CMK (cell line): Measurements from ENCODE around the gene SYP.
"Not testable (repeated sequence)": the region's sequence is repeated elsewhere in the genome, so short reads cannot be mapped to it uniquely, and the experiment has no call there.

ENCODE experiments used
- DNase-seq: peaks from one replicate; pipeline ENCODE4 v3.0.0-alpha.2; 2010; ENCODE audit warnings: low read depth

The SYP gene

DNA sequence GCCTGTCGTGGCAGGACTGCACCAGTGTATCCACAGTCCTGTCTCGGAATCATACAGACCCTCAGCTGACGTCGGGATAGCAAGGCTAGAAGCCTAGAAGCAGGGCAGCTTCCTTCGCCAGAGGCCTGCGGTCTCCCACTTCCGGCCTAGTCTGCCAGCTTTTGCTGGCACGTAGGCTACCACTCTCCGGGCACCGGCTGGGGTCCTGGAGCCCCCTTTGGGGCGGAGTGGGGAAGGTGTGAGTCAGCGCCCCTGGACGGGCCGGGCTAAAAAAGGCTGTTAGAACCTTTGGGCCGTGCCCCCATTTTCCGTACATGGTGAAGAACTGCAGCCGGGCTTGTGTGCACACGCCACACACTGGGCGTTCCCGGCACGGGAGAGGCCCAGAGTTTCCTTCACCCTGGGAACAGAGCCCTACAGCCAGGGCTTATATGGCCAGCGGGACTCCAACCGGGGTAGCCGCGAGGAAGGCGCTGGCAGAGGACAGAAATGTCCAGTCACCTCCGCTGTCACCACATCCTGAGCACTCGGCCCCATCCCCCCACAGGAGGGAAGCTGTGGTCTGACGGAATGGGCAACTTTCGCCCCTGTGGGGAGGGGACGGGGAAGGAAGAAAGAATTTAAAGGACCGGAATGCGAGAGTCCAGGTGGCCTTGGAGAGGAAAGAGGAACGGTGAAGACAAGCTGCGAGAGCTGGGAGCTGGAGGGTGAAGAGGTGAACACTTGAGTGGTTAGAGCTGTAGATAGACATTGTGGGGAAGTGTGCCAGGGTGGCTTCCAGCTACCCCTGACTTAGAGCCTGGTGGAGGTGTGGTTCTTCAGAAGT, 32.9 kb downstream of the SYP start:
- peak; percentile 85 for DNase-seq

DNA sequence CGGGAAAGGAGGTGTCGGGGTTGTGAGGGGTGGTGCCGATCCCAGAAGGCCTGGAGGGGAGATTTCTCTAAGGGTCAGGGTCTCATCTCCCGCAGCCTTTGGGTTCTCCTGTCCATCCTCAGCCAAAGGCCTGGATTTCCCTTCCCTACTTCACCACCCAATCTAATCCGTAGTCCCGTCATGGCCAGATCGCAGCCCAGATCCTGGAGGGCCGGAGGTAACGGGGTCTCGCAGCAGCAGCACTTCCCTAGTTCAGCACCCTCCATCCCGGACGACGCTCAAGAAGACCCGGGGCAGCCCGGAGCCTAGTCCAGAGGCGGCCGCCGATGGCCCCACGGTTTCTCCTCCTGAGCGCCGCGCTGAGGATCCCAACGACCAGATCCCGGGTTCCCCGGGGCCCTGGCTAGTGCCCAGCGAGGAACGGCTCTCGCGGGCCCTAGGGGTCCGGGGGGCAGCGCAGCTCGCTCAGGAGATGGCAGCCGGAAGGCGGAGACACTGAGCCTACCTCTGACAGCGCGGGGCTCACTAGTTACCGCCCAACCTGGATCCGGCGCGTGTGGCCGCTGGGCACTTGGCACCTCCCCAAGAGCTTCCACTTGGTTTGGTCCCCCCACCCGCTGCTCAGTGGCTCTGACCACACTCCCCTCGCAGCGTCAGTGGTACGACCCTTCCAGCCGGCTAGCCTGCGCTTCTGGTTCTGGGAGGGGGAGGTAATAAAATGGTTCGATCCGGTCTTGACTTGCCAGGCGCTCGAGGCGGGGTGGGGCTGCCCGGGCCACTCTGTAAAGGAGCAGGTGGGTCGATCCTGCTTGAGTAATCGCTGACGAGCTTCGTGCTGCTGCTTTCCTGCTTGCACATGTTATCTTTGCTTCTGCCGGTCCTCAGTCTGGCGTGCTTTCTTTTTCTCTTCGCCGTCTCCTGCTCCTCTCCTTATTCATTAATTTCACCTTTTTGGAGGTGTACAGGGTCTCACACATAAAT, 33.8 kb downstream of the SYP start:
- peak; percentile 97 for DNase-seq

DNA sequence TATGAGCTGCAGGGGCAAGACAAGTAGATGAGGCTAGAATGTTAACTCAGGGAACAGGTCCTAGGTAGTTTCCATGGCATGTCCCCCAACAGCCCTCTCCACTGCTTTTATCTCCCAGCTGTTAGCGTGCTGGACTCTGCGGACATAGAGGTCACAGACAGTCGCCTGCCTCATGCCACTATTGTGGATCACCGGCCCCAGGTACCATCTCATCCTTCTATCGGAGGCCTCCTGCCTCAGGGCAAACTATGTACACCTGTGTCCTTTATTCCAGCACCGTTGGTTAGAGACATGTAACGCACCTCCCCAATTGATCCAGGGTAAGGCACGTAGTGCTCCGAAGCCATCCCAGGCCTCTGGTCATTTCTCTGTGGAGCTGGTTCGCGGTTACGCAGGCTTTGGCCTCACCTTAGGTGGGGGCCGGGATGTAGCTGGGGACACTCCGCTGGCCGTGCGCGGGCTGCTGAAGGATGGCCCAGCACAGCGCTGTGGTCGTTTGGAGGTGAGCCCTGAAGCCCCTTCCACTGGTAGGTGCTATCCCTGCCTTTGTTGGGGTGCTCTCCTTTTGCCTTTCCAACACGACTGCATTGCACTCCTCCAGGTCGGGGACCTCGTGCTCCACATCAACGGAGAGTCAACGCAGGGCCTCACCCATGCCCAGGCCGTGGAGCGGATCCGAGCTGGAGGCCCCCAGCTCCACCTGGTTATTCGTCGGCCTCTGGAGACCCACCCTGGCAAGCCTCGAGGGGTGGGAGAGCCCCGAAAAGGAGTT, 35.2 kb downstream of the SYP start:
- no peak for DNase-seq

DNA sequence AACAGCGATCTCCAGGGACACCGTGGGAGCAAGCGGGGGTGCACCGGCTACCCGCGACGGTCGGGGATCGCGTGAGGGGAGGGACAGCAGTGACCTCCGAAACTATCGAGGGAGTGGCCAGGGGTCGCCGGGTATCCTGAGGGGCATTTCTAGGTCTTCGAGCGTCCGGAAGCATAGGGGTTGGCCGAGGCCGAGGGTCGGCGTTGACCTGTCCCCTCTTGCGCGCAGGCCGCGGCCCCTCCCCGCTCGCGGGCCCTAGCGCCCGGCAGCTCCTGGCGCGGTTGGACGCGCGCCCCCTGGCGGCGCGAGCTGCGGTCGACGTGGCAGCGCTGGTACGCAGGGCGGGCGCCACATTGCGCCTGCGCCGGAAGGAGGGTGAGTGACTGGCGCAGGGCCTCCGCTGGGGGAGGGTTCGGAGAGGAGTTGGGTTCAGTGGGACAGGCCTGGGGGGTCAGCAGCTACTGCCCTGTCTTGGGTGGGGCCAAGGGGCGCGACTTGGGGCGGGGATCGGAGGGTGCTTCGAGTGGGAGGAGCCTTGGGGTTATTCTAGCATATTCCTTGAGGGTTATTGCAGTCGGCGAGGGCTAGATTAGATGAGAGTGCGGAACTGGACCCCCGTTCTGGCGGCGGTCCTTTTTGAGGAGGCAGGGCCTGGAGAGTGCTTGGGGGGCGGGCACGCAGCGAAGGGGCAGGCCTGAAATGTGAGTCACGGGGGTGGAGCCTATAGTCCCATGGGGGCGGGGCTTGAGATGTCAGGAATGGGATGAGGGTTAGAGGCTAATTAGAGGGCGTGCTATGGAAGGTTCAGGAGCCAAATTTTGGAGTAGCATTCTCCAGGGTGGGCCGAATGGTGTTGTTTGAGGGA, 36.2 kb downstream of the SYP start:
- peak; percentile 91 for DNase-seq

DNA sequence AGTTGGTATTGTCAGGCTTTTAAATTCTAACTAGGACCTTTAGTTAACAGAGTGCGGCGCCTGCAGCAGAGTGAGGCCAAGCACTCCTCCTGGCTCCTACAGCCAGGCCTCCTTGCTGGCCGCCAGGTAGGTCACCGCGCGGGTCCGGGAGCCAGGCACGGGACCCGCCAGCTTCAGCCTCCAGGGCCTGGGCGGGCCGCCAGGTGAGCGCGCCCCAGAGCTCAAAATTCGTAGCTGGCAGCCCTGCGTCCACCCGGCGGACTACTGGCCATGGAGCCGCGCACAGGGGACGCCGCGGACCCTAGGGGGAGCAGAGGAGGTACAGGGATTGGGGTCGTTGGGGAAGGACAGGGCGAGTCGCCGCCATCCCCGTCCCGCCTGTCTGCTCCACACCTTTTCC, 37.4 kb downstream of the SYP start, which contains the start of gene MAGIX:
TSS of gene MAGIX (plus strand) at position 139 of the 400 bp plus-strand sequence. CDS start at position 271, 132 bp downstream.
- no peak for DNase-seq

DNA sequence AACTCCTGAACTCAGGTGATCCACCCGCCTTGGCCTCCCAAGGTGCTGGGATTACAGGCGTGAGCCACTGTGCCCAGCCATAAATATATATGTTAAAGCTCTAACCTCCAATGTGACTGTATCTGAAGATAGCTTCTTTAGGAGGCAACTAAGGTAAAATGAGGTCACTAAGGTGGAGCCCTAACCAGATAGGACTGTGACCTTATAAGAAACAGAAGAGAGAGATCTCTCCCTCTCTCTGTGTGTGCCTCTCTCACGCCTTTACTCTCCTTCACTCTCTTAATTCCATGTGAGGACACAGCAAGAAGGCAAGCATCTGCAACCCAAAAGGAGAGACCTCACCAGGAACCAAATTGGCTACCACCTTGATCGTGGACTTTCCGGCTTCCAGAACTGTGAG, 38.4 kb downstream of the SYP start:
- no peak for DNase-seq

DNA sequence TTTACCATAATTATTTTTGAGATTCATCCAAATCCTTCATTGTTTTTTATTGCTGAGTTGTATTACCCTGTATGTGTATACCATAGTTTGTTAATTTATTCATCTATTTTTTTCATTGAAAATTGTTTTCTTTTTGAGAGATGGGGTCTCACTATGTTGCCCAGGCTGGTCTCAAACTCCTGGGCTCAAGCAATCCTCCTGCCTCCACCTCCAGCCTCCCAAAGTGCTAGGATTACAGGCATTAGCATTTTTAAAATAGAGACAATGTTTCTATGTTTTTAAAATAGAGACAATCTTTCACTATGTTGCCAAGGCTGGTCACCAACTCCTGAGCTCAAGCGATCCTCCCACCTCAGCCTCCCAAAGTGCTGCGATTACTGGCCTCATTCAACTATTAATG, 39.1 kb downstream of the SYP start:
- DNase-seq = no peak

DNA sequence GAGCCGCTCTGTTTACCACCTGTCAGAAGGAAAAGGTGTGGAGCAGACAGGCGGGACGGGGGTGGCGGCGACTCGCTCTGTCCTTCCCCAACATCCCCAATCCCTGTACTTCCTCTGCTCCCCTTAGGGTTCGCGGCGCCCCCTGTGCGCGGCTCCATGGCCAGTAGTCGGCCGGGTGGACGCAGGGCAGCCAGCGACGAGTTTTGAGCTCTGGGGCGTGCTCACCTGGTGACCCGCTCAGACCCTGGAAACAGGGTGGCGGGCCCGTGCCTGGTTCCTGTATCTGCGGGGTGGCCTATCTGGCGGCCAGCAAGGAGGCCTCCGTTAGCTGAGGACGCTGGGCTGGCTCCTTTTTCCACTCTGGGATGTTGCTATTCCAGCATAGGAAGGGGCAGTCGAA, 42.8 kb downstream of the SYP start:
- no peak for DNase-seq

DNA sequence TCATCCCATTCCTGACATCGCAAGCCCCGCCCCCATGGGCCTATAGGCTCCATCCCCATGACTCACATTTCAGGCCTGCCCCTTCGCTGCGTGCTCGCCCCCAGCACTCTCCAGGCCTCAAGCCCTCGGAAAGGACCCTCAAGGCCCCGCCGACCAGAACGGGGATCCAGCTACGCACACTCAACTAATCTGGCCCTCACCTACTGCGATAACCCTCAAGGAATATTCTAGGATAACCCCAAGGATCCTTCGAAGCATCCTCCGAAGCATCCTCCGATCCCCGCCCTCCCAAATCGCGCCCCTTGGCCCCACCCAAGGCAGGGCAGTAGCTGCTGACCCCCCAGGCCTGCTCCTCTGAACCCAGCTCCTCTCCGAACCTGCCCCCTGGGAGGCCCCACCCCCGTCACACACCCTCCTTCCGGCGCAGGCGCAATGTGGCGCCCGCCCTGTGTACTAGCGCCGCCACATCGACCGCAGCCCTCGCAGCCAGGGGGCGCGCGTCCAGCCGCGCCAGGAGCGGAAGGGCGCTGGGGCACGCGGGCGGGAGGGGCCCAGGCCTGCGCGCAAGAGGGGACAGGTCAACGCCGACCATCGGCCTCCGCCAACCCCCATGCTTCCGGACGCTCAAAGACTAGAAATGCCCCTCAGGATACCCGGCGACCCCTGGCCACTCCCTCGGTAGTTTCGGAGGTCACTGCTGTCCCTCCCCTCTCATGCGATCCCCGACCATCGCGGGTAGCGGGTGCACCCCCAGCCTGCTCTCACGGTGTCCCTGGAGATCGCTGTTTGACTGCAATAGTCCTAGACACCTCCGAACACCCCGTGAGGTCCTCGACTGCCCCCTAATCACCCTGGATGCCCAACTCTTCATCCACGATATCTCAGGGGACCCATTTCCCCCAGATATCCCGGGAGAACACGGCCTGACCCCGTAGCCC, 43.8 kb downstream of the SYP start:
- DNase-seq = peak; percentile 86

DNA sequence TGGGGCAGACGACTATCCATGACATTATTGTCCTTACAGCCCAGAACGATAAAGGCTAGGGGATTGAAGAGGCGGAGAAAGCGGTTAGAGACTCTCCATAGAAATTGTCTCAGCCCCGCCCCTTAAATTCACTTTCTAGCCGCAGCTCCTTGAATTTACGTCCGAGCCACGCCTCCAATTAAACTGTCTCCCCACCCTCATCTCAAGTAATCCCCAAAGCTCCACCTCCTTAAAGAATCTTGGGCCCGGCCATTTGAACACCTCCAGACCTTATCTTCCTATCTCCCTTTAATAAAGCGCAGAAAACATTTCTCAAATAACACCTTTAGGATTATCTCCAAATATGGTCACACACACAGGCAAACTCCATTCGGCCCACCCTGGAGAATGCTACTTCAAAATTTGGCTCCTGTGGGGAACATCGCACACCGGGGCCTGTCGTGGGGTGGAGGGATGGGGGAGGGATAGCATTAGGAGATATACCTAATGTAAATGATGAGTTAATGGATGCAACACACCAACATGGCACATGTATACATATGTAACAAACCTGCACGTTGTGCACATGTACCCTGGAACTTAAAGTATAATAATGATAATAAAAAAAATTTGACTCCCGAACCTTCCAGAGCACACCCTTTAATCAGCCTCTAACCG, 44.6 kb downstream of the SYP start:
- DNase-seq = peak; percentile 82

DNA sequence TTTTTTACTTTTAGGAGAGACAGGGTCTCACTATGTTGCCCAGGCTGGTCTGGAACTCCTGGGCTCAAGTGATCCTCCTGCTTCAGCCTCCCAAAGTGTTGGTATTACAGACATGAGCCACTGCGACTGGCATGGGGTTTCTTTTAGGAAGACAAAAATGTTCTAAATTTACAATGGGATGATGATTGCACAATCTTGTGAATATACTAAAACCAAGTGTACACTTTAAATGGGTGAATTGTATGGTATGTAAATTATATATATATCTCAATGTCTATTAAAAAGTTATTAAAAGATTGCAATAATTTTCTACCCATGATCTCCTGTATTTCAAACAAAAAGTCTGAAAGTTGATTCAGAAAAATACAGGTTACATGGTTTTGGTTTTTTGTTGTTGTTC, 46.5 kb downstream of the SYP start:
- no peak for DNase-seq

DNA sequence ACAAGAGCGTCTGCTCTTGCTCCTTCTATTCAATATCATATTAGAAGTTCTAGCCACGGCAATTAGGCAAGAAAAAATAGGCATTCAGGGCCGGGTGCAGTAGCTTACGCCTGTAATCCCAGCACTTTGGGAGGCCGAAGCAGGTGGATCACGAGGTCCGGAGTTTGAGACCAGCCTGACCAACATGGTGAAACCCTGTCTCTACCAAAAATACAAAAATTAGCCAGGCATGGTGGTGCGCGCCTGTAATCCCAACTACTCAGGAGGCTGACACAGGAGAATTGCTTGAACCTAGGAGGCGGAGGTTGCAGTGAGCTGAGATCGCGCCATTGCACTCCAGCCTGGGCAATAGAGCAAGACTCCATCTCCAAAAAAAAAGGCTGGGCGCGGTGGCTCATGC, 50.7 kb downstream of the SYP start:
- DNase-seq = not testable (repeated sequence)

DNA sequence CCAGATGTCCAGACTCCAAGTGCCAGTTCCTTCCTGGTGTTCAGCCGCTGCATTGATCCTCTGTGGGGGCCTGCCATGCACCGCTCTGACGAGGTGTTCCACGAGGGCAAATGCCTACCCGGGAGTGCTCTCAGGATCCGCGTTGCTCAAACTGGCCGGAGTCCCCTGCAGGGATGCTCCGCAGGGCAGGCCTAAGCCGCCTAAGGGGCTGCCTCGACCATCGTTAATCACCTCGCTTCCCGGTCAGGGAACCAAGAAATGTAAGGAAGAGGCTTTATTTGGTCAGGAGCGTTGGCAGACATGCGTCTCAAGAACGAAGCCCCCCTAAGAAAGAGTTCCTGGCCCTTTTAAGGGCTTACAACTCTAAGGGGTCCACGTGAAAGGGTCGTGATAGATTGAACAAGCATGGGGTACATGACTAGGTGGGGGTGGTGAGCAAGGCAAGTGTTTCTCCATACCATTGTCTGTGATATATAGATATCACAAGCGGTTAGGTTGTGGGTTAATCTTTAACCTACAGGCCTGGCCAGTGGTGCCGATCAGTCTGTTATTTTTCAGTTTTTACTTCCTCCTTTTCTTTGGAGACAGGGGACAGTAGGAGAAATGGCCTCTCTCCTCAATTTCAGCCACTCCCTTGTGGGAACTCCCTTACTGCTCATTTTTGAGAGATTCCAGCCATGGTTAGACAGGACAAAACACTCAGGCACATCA, 51.4 kb downstream of the SYP start:
- DNase-seq = not testable (repeated sequence)

DNA sequence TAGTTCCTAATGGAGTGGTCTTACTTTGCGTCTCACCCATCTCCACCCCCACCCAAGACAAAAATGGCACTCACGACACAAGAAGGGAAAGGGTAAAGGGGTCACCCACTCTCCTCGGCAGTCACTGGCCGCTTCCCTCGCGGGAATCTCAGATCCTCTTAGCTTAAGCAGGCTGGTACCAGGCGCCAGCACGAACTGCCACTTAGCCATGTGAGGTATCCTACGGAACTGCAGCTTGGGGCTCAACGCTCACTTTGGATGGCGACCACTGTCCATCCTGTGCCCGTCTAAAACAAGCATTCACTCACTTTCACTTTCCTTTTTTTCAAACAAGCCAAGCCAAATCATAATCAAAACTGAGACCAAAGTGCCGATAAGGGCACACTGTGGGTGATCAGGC, 52.1 kb downstream of the SYP start:
- DNase-seq = no peak

DNA sequence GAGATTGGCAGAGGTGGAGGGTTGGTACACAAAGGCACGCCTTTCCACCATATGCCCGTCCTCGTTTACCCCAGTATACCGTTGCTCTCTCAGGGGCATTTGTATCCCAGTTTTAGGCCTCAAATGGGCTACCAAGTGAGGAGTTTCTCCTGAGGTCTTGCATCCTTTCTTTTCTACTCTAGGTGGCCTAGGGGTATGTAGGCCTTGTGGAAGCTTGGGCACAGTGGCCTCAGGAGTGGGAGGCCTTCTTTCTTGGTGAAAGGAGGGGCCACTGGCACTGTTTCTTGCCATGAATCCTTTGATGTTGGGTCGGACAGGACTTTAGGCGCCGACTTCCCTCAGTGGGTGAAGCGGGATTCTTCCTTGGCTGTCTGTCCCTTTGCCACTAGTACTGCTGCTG, 52.7 kb downstream of the SYP start:
- DNase-seq = no peak

DNA sequence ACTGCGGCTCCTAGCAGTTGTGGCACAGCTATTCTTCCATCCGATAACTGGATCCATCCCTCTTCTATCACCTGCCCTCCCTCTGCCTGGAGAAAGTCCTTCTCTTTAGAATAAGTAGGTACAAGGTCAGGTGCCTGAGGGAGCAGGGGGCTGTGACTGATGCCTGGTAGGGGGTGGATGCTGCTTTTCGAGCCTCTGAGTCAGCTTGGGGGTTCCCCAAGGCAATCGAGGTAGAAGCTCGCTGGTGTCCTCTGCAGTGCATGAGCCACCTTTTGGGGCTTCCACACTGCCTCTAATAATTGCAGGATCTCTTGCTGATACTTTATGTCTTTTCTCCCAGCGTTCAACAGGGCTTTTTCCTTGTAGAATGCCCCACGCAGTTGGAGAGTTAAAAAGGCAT, 56.8 kb downstream of the SYP start:
- DNase-seq = not testable (repeated sequence)

DNA sequence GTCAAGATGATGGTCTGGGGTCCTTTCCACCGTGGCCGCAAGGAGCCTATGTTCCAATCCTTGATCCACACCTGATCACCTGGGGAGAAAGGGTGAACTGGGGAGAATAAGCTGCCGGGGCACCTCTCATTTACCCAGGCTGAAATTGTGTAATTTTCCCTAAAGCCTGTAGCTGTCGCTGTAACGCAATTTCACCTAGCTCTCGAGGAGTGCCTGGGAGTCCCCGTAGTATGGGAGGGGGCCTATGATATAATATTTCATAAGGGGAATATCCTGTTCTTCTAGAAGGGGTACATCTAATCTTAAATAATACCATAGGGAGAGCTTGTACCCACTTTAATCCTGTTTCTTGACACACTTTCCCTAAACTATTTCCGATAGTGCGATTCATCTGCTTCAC, 57.7 kb downstream of the SYP start:
- DNase-seq = not testable (repeated sequence)

DNA sequence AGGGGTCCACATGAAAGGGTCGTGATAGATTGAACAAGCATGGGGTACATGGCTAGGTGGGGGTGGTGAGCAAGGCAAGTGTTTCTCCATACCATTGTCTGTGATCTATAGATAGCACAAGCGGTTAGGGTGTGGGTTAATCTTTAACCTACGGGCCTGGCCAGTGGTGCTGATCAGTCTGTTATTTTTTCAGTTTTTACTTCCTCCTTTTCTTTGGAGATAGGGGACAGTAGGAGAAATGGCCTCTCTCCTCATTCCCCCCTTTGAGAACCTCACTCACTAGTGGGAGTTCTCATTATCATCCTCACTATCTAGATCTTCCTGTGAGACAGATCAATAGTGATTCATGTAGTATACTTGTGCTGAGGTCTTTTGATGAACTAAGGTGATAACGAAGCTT, 60.3 kb downstream of the SYP start:
- DNase-seq = peak; percentile 43
